HG02970 (cell line): ENCODE measurements around the gene WFS1.

Experiments
- ATAC-seq: cut with Tn5 transposase; IDR thresholded peaks from one replicate; pipeline ENCODE4 v1.9.1; 2021; ENCODE audit warnings: mild to moderate bottlenecking, moderate library complexity, moderate number of reproducible peaks; ENCODE audit not compliant: unreplicated experiment, low FRiP score

Gene WFS1

DNA sequence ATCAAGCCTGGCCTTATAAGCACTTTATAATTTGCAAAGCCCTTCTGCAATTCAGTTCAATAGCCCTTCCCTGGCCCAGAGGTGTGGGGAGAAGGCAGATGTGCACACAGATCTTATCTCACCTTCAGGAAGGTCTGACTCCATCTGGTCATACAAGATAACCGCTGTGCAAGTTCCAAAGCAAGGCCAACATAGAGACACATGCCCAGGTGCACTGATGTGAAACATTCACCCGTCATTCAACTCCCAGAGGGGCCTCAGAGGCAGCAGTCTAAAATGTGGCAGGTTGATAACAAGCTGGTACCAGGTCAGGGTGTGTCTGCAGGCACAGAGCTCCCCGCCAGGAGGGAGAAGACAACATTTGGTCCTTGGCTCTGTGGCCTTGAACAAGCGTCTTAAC lies 10.9 kb upstream of the WFS1 start:
- ATAC-seq: no peak

DNA sequence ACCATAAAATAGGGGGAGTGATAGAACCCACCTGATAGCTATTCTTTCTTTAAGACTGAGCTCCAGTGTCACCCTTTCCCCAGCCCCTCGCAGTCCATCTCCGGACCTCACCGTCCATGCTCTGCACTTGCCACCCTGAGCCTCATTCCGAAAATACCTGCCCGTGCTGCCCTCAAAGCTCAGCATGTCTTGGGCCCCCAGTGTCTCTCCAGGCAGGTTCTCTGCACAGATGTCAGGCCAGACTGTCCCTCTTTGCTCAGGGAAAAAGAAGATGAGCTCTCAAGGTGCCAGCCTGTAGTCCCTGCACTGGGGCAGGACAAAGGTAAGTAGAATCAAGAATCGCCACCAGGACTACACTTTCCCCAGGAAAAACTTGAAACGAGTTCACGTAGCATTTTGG lies 9.8 kb upstream of the WFS1 start:
- ATAC-seq: no peak

DNA sequence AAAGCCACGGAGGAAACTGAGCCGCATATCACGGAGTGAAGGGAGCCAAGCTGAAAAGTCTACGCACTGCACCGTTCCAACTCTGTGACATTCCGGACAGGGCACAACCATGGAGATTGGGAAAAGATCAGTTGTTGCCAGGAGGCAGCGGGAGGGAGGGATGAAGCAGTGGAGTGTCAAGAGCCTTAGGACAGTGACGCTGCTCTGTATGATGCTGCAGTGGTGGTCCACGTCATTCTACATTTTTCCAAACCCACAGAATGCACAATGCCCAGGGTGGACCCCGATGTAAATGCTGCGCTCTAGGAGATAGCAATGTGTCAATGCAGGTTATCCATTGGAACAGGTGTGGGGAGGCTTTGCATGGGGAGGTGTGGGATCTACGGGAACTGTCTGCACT lies 7.5 kb upstream of the WFS1 start:
- no peak for ATAC-seq

DNA sequence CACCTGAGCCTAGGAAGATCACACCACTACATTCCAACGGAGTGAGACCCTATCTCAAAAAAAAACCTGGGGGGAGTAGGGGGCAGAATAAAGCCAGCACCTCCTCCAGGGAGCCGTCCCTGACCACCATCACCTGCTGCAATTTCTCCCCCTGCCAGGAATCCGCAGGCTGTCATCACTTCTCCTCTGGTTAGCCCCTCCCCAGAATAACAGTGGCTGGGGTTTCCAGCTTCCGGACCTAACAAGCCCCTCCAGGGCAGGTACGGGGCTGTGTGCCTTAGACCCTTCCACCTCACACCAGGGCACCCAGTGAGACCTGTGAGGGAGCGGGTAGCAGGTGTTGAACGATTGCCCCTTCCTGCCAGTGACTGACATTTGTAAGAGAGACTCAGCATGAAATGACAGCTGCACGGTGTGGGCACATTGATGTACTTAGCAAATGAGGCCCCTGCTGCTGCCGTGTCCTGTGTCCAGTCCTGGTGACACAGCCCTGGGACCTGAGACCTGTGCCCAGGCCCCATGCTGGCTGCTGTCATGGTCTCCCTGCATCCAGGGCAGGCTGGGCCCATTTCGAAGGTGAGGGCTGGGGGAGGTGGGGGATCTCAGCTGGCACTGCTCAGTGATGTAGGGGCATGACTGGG lies 6.7 kb upstream of the WFS1 start:
- no peak for ATAC-seq

DNA sequence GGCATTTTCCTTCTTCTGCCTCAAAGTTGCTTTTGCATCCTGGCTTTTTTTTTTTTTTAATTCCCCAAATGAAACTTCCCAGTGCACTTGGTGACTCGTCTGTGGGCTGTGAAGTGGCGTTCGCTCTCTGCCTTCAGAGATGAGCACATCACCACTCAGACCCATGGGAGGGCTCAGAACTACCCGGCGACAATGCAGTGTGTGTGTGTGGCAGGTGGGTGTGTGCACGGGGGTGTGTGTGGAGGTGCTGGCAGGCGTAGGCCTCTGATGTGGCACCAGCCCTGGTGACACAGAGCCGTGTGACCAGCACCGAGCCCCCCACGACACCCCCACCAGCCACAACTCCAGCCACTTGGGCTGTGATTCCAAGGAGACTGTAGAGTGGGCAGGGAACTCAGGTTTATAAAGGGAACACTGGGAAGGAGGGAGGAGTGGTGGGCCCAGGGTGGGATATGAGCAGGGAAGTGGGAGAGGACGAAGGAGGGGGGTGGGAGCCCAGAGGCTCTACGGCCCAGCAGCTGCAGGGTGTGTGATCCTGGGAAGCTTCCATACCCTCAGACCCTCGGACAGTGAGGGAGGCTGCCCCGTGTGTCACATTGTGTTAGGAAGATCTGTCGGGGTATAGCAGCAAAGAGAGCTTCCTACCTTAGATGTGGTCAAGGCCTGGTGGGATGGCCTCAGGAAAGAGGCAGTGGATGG lies 6.0 kb upstream of the WFS1 start:
- ATAC-seq: no peak

DNA sequence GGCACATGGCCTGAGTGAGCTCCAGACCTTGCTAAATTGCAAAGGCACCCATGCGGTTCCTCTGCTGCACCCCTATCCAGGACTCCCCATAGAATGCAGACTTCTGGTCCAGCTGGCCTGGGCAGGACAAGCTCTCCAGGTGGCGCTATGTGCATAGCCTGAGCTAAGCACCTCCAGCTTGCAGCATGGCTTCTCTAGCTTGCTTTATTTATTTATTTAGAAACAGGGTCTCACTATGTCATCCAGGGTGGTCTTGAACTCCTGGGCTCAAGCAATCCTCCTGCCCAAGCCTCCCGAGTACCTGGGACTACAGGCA lies 5.5 kb upstream of the WFS1 start:
- no peak for ATAC-seq

DNA sequence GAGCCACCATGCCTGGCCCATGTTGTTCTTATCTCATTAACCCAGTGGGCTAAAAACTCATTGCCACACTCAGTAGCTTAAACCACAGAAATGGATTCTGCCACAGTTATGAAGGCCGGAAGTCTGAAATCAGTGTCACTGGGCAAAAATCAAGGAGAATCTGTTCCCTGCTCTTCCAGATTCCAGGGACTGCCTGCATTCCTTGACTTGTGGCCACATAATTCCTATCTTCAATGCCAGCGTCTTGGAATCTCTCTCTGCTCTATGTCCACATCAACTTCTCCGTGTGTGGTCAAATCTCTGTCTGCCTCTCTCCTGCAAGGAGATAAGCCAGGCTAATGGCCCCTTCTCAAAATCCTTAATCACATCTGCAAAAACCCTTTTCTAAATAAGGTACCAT lies 4.1 kb upstream of the WFS1 start:
- no peak for ATAC-seq

DNA sequence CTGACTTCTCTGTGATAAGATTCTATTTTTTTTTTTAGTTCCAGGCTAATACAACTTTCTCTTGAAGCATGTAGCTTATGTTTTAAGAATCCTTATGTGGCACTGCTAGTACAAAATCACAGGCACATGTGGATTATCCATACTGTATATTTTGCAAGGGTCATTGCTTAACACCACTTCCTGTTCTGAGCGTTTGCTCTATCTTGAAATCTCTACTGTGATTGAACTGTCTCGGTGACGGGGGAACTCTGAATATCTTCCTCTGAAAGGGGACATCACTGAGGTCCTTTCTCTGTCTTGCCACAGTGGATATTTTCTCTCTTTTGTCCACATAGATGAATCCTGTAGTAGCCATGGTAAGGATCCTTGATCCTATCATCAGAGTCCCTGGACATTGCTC lies 2.1 kb upstream of the WFS1 start:
- no peak for ATAC-seq

DNA sequence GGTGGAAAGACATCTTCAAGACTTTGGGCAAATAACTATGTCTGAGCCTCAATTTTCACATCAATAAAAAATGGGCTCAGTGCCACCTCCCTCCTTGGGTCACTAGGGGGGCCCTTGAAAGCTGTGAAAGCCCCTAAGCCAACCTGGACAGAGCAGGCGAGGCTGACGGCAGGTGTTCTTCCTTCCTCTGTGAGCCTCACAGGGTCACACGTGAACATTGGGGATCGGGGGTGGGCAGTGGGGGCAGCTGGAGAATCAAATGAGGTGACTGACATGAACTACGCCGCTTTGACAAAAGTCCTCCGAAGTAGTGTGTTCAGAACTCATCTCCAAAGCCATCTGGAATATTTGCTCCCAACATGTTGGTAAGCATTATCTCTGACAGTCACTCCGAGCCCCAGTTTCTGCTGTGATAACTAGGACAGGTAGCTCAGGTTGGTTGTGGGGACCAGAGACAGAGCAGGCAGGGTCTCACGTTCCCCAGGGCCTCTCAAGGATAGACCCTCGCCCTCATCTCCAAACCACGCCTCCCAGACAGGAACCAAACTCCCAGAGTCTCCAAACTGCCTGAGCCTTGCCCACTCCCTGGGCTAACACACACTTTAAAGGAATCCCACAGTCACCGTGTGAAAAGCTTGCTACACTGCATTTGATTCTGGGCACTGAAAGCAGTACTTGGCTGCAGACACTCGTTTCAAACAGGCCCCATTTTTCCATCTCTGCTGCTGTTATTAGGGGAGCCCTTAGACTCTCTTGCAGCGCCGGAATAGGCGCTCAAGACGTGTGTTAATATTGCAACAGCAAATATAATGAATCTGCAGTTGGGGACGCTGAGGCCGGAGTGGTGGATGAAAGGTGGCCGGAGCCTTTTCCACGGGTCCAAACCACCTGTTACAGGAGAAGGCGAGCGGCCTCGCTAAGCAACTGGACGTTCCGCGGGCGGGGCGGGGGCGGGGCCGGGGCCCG lies 717 bp upstream of the WFS1 start:
- ATAC-seq: peak; percentile 8

DNA sequence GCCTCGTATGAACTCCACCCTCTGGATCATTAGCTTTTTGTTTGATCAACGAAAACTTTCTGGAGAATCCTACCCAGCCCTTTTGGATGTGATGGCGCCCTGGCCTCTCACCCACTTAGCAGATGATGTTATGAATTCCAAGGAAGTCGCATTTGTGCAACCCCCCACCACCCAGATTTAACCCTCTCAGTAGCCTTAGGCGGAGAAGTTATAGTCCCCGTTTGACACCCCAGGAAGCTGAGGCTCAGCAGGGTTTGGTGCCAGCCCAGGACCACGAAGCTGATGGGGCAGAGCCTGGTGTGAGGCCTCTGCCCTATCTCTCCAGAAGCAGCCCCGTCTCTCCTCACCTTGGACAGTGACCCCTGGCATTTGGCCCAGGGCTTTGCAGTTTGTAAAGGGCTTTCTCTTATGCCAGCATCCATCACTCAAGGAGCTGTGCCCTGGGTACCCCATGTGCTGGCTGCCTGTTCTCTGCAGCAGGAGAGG lies 1.0 kb downstream of the WFS1 start:
- ATAC-seq: no peak

DNA sequence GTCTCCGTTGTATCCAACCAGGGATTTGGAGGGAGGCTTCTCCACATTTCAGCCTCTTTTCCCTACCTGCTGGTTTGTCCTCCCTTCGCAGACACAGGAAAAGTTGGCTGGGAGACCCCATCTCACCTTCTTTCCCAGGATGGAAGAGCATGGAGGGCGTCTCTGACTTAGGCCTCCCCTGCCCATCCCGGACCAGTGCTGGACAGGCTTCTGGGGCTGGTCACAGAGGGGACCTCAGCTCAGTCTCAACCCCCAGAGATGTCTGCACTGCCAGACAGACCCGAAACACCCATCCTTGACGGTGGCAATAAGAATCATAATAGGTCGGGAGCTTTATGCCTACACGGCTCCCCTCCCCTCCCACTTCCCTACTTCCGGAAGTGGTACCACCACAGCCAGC lies 1.6 kb downstream of the WFS1 start:
- ATAC-seq: no peak

DNA sequence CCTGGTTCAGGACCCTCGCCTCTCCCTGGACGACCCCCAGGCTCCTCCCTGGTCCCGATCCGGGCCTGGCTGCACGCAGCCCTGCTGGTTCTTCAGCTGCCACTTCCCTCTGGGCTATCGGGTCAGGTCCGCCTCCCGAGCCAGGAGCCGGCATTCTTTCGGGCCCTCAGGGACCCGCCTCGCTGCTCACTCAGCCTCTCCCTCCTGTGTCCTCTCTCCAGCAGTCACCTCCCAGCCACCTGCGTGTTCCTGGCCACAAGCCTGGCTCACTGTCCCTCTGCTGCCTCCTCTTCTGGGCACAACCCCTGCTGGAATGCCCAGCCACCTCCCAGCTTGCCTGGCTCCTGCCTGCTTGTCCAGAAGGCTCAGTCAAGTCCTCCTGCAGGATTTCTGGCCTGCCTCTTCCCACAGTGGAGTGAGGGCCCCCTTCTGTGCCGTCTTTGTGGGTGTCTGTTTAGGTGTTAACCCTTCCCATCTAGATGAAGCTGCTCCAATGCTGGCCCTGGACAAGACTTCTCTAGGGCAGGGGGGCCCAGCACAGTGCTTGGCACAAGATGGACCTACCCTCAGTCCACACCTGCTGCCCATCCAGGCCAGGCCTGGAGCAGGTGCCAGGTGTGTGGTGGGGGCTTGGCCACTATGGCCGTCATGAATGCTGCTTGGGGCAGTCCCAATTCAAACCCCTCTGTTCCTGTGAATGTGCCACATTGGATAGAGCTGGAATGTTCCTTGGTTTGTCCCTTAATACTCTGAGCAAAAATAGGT lies 2.2 kb downstream of the WFS1 start:
- ATAC-seq: no peak

DNA sequence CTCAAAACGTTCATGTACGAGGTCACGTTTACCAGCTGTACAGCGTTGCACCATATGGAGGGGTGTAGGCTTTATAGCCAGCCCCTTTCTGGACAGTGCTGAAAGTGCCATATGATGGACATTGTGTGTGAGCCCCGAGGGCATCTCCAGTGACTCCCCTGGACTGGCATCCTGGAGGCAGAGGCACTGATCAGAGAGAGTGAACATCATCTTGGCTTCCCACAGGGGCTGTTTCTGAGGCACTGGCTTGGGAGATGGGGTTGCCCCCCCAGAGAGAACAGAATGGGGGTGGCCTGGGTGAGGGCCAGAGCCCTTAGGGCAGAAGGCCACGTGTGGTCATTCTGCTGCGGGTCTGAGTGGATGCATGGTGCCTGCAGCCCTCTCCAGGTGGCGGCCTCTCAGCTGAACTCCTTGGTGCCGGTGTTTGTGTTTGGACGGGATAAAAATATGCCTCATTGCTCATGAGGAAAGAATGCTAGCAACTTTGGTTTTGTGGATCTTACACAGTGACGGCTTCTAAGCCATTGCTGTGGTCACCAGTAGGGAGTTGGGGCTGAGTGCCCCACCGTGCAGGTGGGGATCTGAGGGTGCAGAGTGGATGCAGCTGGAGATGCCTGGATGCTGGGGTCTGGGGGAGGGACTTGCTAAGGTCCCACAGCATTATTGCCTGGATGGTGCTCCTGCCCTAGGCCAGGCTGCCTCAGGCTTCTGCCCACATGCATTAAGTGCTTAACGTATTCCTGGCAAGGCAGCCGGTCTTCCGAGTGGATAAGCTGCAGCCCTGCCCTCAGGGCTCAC lies 3.4 kb downstream of the WFS1 start:
- no peak for ATAC-seq

DNA sequence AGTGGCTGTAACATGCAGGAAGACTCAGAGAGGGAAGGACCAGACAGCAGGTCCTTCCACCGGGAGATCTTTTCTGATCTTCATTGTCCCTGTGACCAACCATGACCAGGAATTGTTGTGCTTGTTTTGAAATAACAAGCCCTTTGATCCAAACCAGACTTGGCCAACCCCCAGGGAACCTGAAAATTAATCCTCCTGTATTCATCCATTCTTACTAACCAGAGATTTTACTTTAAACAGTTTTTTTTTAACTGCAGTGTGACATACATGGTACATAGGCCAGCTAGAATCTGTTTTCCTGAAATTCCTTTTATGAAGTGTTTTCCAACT lies 4.0 kb downstream of the WFS1 start:
- no peak for ATAC-seq

DNA sequence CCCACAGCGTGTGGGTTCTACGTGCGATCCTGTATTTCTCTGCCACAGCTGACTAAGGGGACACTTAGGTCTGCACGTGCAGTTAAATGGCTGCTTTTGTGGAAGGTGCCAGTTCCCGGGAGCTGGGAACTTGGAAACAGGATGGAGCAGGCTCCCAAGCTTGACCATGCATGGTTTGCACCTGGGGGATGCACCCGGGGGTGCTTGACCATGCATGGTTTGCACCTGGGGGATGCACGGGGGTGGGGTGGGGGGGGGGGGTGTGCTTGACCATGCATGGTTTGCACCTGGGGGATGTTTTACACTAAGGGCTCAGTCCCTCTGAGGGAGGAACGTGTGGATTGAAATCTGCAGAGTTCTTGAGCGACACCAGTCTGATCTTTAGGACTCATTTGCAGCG lies 5.7 kb downstream of the WFS1 start:
- no peak for ATAC-seq

DNA sequence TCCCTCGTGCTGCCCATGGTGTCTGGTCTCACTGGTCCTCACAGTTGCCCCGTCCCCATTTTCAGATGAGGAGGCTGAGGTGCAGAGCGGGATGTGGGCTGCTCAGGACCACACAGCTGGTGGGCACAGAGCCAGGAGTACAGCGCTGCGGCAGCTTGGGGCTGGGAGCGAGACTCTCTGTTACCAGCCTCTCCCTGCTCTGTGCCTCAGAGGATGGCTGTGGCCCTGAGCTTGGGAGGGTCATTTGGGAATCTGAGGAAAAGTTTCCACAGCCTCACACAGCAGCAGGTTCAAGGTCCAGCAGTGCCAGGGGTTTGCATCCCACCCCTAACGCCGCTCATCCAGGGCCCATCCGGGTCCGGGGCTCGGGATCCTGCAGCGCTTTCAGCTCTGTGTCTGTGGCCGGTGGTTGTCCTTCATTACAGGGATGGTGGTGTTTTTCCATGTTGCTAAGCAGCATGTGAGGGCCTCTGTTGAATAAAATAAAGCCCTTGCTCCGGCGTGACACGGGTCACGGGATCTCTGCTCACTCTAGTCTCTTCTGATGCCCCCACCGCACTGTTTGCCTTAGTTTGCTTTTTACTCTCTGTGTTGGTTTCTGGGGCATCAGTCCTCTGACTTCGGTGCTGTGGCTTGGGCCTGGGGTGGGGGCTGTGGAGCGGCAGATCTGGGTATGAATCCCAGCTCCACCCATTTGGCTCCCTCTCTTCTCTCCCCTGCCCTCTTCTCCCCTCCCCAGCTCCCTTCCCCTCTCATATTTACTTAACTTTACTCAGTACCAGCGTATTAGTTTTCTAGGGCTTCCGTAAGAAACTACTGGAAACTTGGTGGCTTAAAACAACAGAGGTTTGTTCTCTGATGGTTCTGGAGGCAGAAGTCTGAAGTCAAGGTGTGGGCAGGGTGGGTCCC lies 6.5 kb downstream of the WFS1 start:
- no peak for ATAC-seq

DNA sequence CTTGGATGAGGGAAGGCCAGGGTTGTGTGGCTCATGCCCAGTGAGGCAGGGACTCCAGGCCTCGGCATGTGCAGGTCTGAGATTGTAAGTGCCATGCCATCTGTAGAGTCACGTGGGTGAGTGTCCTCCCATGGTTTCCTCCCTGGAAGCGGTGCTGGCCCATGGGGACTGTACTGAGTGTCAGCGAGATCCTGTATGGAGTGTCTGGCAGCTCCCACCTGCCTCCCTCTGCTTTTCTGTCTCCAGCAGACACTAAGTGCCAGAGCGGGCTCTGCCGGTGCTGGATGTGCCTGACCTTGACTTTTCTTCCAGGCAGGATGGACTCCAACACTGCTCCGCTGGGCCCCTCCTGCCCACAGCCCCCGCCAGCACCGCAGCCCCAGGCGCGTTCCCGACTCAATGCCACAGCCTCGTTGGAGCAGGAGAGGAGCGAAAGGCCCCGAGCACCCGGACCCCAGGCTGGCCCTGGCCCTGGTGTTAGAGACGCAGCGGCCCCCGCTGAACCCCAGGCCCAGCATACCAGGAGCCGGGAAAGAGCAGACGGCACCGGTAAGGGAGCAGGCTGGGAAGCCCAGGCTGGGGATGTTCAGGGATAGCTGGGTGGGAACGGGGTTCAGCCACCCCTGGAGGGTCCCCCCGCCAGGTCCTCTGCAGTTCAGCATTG lies 7.6 kb downstream of the WFS1 start:
- no peak for ATAC-seq
